DND-41 (cell line): Measurements from ENCODE around the gene STARD8.

Experiments used
- CTCF ChIP-seq: IDR thresholded peaks from 2 replicates; pipeline ENCODE4 v1.5.1; 2012; ENCODE audit warnings: borderline replicate concordance, low read length, moderate library complexity, mild to moderate bottlenecking; ENCODE audit not compliant: poor library complexity, severe bottlenecking; ENCODE audit errors: extremely low read depth
- EZH2 ChIP-seq: IDR thresholded peaks from 3 replicates; pipeline ENCODE4 v1.6.1; 2012; ENCODE audit warnings: borderline replicate concordance, low read depth, mild to moderate bottlenecking, moderate library complexity, low read length, inconsistent platforms; ENCODE audit not compliant: severe bottlenecking

DNA sequence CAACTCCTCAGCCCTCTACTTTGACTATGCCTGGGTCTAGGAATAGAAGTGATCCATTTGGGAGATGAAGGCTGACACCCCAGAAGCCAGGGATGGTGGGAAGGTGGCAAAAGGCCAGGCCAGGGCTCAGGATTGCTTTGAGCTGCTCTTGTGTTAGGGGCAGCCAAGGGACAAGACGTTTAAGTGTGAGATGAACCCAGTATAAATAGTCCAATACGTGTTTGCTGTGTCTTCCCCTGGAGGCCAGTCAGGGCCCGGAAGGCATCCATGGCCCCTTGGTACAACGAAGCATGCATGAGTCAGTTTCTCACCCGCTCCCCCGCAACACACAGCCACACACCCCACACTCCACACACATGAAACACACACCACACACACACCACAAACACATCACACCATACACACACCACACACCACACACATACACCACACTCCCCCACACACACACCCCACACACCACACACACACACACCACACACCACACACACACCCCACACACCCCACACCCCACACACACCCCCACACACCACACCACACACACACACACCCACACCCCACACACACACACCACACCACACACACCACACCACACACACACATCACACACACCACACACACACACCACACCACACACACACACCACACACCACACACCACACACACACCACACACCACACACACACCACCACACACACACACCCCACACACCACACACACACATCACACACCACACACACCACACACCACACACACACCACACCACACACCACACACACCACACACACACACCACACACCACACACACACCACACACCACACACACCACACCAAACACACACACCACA, 5.1 kb downstream of the STARD8 start:
- TF ChIP-seq EZH2 (no peak), CTCF (no peak)
